ENCODE measurements around the gene ALDH6A1.

DNA sequence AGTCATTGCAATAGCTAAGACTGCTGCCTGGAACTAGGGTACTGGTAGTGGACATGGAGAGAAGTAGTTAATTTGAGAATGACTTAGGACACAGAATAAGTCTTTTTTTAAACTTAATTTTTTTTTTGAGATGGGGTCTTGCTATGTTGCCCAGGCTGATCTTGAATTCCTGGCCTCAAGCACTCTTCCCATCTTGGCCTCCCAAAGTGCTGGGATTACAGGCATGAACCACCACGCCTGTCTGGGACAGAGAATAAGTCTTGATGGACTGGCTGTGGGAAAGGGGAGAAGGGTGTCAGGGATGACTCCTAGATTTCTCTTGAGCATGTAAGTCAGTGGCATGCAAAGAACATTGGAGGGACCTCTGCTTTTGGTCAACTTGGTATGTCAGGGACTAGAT is 43.4 kb upstream of the ALDH6A1 start:
- TF ChIP-seq CTCF (IDR thresholded peaks at IDR 0.05) (no peak), POLR2A (IDR thresholded peaks at IDR 0.05) (no peak)
